ELF-1 (cell line): ENCODE data around the gene CHRND.

Experiments used
- DNase-seq: peaks from one replicate; pipeline ENCODE4 v3.0.0-alpha.2; 2016; ENCODE audit warnings: low read depth, low spot score

CHRND gene

DNA sequence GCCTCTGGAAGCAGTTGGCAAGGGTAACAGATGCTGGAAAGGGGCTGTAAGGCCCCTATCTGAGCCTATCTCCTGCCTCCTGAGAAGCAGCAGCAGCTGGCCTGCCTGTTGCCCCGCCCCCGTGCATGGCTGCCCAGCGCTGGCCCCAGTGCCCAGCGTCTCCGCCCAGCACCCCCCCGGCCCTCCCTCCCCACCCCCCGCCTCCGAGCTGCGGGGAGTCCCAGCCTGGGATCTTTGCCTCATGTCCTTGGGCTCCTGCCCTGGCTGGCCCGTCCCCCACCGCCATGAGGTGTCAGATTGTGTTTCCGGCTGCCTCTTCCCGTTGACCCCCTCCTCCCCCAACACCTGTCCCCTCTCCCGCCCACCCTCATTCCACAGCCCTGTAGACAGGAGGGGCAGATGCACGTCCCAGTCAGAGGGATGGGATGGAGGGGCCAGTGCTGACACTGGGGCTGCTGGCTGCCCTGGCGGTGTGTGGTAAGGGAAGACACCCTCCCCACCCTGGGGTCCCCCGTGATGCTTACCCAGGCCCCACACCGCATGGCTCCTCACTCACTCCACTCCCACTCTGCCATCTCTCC is at the start of gene CHRND:
CHRND (plus strand) TSS at position 370 of the 581 bp plus-strand sequence; CDS start at position 426, 56 bp downstream.
- no peak for DNase-seq

DNA sequence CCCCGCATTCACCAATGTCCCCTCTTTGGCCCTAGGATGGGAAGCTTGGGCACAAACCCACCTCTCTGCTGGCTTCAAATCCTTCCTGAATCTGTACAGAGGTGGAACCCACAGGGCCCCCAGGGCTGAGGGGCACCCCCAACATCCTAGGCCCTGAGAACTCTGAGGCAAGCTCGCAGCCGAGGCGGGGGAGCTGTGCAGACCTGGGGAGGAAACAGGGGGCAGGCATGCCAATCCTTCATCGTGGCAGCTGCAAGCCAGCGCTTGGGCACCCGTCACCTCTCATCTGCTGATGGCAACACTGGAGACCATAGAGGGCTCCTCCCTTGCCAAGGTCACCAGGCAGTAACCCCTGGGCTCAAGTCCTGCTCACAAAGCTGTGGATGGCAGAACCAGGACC is 49.2 kb upstream of the CHRND start:
- DNase-seq: no peak

DNA sequence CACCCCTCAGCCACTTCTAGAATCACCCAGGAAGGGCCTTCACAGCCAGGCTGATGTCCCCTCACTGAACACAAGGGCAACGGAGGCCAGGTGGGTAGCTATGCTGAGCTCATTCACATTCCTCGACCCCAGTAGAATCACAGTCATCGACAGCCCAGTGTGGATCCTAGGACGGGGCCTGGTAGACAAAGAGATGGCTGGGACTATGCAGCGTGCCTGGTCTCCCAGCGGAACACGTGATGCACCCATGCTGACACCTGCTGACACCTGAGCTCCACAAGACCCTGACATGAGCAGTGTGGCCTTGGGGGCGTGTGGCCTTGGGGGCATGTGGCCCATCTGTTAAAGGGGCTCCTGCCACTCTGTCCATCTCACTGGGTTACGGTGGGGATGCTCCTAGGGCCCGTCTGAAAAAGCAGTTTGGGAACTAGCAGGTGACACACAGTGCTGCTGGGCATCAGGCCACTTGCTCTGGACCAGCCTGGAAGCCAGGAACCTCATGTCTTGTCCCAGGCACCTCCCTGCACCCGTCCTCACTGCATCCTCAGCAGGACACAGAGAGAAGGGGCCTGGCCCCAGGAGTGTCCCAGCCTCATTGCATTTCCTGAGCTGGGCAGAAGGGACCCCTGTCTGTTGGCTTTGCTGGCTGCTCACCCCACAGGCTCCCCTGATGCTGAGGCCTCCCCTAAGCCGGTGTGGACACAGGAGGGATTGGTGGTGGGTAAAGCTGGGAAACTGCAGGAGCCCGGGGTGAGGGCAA is 48.0 kb upstream of the CHRND start:
- DNase-seq: no peak

DNA sequence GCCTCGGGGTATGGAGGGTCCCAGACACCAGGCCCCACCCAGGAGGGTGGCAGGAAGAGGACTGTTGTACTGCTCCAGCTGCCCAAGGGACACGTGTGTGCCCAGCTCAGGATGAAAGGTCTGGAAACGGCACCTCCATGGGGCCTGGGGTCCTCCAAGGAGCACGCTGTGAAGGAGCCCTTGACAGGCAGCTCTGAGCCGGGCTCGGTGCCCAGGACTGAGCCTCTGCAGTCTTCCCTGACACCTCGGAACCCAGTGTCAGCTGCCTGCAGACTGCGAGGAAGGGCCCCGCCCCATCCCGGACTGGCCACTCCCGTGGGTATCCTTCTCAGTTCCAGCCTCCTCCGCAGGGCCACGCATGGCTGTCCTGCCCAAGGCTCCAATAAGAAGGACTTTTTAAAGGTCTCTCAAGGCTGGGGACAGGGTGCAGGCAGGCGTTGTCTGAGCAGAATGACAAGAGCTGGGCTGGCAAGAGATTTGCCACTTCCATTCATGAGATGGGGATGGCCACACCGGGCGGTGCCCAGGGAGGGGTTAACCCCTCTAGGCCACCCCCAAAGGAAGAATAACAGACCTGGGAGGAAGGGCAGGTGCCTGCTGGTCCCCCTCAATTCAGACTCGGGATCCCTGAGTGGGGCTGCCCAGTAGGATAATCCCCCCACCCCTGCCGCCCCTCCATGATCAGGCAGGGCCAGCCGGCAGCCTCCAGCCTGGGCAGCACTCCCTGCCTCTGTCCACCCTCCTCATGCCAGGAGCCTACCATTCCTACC is 47.2 kb upstream of the CHRND start:
- no peak for DNase-seq

DNA sequence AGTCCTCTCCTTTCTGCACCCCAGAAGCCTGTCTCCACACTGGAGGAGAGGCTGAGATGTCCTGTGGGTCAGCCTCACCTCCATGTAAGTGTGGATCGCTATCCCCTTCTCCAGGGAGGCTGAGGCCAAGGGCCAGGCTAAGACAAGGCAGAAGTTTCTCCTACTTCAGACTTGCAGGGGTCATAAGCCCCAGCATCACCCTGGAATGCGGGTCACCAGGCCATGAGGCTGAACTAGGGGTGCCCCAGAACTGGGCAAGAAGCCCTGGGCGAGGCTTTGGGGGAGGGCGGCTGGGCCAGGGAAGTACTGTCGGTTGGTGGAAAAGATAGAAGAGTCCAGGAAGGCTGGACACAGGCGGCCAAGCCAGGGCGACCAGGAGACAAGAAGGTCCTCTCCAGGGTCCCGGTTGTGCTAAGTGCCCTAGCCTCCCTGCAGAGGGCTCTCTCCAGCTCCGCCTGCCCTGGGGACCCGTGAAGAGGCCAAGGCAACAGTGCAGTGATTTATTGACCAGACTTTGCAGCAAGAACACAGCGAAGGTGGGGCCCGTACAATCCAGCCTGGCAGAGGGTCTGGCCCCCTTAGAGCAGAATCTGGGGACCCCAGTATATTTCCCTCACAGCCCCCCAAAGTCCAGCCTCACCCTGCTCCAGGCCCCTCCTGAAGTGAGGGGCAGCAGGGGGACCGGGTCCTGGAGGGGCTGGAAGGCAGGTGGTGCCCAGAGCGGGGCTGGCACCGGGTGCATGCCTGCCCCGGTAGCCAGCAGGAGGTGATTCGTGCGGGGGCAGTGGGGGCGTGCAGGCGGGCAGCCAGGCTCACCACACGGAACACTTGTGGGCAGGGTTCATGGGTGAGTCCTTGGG is 46.4 kb upstream of the CHRND start:
- DNase-seq: no peak

DNA sequence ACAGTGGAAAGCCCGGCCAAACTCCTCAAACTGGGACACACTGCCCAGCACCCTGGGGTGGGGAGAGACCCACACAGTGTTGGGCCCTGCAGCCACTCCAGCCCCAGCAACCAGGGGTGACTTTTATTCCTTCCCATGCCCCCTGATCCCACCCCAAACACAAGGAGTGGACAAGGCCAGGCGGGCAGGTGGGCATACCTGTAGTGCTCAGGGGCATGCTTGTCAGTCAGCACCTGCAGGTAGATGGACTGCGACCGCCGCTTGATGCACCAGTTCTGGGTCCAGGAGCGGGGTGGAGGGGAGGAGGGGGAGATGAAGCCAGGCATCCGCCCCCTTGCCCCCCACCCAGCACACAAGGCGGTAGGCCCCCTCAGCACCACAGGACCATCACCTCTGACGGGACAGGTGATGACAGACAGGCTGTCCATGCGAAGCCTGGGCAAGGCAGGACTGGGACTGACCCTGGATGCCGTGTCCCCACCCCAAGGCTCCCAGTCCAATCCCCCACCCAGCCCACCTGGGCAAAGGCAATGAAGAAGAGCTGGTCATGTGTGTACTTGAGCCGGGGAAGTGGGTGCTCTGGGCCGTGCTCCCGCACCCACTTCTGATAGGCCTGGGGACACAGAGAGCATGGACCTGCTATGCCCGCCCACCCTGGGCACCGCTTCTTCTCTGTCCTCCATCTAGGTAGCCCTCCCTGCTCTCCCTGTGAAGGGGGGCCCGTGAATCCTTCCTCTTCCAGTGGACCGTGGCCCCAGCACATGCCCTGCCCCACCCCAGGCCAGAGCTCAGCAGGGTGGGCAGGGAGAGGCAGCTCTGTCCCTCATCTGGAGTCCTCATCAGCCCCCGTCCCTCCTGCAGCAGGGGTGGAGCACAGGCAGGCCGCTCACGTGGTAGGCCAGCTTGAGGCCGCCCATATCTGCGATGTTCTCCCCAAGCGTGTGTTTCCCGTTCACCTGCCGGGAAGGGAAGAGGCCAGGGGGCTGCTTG is 45.5 kb upstream of the CHRND start:
- DNase-seq: no peak

DNA sequence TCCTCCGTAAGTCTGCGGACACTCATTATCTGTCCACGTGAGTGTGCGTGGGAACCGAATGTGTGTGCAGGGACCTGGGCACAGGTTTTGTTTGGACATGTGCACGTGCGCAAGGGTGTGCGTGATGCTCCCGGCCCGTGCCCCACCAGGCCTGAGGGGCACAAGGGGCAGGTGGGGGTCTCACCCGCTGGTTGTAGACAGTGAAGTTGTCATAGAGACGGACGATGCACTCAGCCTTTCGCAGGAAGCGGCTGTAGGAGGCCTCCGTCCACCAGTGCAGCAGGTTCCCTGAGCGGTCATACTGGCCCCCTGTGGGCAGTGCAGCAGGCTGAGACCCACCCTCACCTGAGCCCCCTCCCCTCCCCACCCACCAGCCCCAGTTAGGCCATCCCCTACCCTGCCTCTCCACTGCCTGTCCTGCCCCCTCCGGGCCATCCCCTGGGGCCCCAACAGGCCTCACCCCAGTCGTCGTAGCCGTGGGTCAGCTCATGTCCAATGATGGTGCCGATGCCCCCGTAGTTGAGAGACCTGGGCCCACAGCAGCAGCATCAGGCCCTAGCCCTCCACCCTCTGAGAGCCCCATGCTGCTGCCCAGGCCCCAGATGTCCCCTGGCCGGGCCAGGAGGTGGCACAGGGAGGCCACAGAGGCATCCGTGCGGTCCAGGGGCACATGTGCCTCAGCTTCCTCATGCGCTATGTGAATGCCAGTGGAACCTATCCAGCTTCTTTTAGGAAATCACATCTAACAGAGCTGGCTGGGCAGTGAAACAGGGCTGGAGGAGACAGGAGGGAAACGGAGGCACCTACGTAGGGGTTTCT is 44.4 kb upstream of the CHRND start:
- DNase-seq: no peak

DNA sequence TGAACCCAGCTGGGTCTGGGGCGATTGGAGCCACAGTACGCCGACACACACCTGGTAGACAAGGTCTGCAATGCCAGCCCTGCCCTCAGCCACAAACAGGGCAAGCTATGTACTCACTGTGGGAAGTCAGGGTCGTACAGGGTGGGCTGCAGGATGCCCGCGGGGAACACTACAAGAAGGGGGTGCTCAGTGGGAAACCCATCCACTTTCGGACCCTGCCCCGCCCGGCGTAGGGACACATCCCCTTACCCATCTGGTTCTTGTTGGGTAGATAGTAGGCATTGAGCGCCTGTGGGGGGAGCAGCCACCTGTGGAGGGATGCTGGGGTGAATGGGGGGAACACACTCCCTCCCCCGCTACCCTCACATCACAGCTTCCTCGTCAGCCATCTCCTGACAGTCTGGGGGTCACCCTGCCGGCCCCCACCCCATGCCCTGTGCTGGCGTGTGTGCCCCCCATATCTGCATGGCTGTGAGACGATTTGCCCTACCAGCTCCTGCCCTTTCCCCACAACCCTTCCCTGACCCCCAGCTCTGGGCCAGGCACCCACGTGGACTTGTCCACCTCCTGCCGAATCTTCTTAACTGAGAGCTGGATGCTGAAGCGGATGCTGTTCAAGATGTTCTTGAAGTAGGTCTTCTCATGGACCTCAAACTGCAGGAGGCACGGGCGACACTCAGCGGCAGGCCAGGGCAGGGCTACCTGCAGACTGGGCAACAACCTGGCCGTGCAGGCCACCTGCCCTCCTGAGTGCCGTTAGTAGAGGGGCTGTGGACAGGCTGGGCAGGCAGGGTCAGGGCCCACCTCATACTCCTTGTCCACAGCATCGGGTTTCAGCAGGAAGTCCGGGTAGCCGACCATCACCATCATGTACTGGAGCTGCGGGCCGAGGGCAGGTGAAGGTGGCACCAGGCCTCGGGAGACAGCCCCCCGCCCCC is 43.4 kb upstream of the CHRND start:
- DNase-seq: no peak

DNA sequence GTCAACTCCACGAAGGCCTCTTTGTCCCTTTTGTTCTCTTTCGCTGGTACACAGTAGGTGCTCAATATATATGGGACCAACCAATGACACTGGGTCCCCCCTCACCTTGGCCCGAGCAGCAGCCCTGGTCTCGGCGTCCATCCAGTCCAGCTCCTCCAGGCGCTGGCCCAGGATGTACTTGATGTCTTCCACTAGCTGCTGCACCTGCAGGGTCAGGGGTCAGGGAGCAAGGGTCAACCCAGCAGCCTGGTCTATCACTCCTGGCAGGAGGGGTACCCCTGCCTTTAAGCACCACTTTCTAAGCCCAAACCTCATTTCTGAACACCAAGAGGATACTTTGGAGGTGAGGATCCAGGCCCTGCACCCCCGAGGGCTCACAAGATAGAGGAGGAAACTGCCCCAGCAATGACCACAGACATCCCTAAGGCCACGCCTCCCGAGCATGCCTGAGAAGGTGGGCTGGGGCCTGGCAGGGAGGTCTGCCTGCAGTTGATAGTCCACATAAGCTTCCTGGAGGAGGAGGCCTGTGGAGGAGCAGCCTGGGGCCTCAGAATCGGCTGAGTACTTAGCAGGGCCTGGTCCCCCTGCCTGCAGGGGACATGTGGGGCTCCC is 42.5 kb upstream of the CHRND start:
- no peak for DNase-seq

DNA sequence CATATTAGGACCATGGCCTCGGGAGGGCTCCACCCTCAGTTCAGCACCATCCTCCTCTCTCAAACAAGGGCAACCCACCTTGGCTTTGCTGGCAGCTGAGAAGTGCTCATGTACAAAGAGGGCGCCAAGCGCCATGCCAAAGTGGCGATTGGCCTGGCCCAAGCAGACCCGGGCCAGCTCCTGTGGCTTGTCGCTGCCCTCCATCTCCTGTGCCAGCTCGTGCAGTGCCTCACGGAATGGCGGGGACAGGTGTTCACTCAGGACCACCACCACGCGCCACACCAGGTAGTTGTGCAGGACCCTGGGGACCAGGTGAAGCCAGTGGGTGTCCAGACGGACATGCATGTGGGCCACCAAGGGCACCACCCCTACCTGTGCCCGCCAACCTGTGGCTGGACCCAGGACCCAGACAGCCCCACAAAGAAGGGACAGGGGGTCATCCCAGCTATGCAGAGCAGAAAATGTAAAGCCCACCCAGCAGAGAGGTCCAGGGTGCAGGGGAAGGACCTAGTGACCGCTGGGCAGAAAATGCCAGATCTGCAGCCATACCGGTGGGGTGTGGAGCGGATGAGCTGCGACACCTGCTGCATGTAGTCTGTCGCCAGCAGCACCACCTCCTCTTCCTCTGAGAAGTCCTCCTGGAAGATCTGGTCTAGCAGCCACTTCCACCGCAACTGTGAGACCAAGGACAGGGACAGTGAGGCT is 41.9 kb upstream of the CHRND start:
- no peak for DNase-seq

DNA sequence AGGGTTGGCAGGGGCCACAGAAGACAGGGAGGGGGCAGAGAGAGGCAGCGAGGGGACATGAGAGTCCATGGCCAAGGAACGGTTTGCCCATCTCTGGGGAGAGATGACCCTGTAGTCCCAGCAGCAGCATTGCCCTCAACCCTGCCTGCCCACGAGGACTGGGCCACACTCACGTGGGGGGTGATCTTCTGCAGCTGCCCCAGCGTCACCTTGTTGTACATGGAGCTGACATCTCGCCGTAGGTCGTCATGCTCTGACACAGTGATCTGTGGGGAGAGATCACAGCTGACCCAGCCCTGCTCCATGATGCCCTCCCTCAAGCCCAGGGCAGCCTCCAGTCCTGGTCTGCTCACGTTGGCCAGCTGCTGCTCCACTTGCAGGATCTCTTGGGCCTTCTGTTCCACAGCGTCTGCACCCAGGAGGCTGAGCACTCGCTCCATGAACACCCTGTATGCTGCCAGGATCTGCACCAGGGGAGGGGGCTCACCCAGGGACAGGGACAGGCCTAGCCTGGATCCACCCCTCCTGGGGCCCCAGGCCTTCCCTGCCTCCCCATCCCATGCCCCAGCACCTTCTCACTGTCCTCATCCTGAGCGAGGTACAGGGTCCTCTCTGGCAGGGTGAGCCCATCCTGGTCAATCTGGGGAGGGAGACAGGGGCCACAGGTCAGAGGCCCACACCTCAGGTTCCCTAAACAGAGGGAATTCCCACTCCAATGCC is 41.2 kb upstream of the CHRND start:
- DNase-seq: no peak

DNA sequence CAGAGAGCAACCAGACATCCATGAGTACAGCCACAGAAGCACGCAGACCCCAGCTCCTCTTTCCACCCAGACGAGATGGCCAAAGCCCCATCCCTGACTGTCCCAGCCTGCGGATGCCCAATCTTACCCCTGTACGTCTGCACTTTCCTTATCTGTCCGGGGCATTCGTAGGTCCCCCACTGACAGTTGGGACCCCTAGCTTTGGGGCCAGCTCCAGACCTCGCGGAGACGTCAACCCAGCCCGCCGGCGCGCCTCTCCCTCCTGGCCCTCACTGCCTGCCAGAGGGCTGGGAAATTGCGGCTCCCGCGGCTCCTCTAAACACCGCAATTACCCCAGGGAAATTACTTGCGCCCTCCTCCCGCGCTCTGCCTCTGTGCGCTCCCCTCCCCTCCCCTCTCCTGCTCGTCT is 40.6 kb upstream of the CHRND start:
- no peak for DNase-seq

DNA sequence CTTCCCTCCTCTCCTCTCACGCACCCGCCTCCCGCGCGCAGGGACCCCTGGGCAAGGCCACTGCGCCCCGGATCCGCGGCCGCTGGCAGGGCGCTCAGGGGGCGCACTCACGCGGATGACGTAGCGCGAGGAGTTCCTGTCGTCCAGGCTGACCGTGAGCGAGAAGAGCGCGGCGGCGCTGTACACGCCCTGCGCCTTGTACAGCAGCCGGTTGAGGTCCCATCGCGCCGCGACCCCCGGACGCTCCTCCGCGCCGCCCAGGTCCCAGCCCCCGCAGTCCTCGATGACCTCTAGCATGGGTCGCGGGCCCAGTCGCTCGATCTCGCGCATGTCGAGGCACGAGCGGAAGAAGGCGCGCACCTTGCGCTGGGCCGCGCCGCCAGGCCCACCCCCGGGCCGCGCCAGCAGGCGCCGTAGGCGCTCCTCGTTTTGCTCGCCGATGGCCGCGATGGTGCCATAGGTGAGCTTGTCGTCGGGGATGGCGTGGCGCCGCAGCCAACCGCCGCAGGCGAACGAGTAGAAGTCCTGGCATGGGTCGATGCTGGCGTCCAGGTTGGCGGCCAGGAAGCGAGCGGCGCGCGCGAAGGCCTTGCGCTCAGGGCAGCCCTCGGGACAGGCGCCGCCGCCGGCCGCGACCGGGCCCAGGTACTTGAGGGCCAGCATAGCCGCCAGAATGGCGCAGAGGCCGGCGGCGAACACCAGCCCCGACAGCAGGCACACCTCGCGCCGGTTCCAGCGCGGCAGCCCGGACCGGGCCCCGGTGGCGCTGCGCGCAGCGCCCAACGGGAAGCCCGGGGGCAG is 40.0 kb upstream of the CHRND start:
- DNase-seq: no peak

DNA sequence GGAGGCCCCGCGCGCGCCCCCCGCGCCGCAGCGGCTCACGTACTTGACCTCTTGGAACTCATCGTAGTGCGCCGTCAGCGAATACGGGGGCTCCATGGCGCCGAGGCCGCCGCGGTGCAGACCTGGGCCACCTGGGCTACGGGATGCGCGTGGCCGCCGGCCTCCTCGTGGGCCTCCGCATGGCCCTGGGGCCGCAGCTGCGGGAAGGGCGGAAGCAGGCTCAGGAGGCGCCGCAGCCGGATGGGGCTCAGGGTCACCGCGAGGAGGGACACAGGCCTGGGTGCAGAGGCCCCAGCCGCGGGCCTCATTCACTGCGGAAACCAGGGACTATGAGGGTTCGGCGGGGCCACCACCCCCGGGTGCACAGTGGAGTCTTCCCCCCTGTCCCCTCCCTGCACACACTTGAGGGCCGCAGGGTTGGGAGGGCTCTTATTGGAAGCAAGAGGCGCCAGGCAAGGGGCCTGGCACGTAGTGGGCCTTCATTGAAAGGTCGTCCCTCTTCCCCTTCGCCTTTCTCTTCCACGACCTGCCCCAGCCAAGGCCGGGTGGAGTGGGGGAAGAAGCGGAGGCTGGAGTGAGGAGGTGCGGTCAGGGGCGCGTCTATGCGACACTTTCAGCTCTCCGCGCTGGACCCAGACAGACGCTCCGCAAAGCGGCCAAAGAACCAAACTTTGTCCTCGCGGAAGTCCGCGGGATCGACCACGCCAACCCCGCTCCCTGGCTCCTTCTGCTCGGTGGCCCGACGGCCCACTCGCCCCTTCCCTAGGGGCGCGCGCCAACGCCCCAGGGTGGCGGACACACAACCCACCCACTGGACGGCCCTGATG is 39.2 kb upstream of the CHRND start:
- no peak for DNase-seq
